ENCODE data around the gene THBS3. TPM values are rescaled to one million over a fixed set of nuclear protein-coding genes. Genes with fewer than 3 reads are reported as not detected.

Gene THBS3
- total RNA-seq, 1 donor from 2014 or later, result 24.9 TPM

GRCh38 chr1:155202731-155203515, 4.8 kb downstream of the THBS3 start:
- TF ChIP-seq CTCF (IDR thresholded peaks at IDR 0.05), result no peak
- no peak for ATAC-seq
- no peak for DNase-seq

GRCh38 chr1:155202198-155202597, 5.5 kb downstream of the THBS3 start:
- H3K27me3 ChIP-seq, result no peaks in the 10 kb centered on the region
- ATAC-seq, result no peak
- no peak for DNase-seq
- H3K27ac ChIP-seq, result no peak overlapping the region
- H3K36me3 ChIP-seq, result no peaks in the 10 kb centered on the region
- intact Hi-C loops (cut with DNase I), result no loop called here
- H3K4me1 ChIP-seq, result peaks cover 8% of the 10 kb centered on the region
- H3K4me3 ChIP-seq, result no peak overlapping the region
- no peaks in the 10 kb centered on the region for H3K9me3 ChIP-seq
- no peak for TF ChIP-seq CTCF (IDR thresholded peaks at IDR 0.05)

More at GRCh38 chr1:155202731-155203515, 4.8 kb downstream of the THBS3 start:
- Histone ChIP-seq H3K27me3 (no peaks in the 10 kb centered on the region), H3K9me3 (no peaks in the 10 kb centered on the region), H3K36me3 (no peaks in the 10 kb centered on the region), H3K4me3 (no peak overlapping the region), H3K4me1 (peaks cover 15% of the 10 kb centered on the region), H3K27ac (no peak overlapping the region)
- intact Hi-C loops (cut with DNase I), result no loop called here

- ATAC-seq, result no peak
- no peak for TF ChIP-seq CTCF (IDR thresholded peaks at IDR 0.05)
- no peak overlapping the region for H3K27ac ChIP-seq
- DNase-seq, result no peak
- H3K9me3 ChIP-seq, result no peaks in the 10 kb centered on the region
- no peaks in the 10 kb centered on the region for H3K4me1 ChIP-seq
- H3K36me3 ChIP-seq, result no peaks in the 10 kb centered on the region
- intact Hi-C loops (cut with DNase I), result no loop called here
- no peaks in the 10 kb centered on the region for H3K27me3 ChIP-seq
- no peak overlapping the region for H3K4me3 ChIP-seq
Observed at GRCh38 chr1:155200920-155201319, 6.8 kb downstream of the THBS3 start.

- intact Hi-C loops (cut with DNase I), result no loop called here
- no peaks in the 10 kb centered on the region for H3K27me3 ChIP-seq
- no peak for ATAC-seq
- TF ChIP-seq CTCF (IDR thresholded peaks at IDR 0.05), result no peak
- no peak for DNase-seq
- no peaks in the 10 kb centered on the region for H3K36me3 ChIP-seq
- no peak overlapping the region for H3K27ac ChIP-seq
- no peaks in the 10 kb centered on the region for H3K9me3 ChIP-seq
- H3K4me3 ChIP-seq, result no peak overlapping the region
- H3K4me1 ChIP-seq, result no peaks in the 10 kb centered on the region
Observed at GRCh38 chr1:155199792-155200191, 7.9 kb downstream of the THBS3 start.

- DNase-seq (no peak), ATAC-seq (no peak)
- Histone ChIP-seq H3K27ac (no peak overlapping the region), H3K4me3 (no peak overlapping the region), H3K9me3 (no peaks in the 10 kb centered on the region), H3K36me3 (no peaks in the 10 kb centered on the region), H3K4me1 (peaks cover 4% of the 10 kb centered on the region), H3K27me3 (no peaks in the 10 kb centered on the region)
- intact Hi-C loops (cut with DNase I), result no loop called here
- no peak for TF ChIP-seq CTCF (IDR thresholded peaks at IDR 0.05)
Observed at GRCh38 chr1:155198547-155198906, 9.2 kb downstream of the THBS3 start.

Data from upper lobe of right lung (tissue), 1 donor.